HG03521 (cell line): ENCODE measurements around the gene LBX1.

Experiments used
- ATAC-seq: cut with Tn5 transposase; IDR thresholded peaks from one replicate; pipeline ENCODE4 v1.9.1; 2021; ENCODE audit warnings: mild to moderate bottlenecking, moderate library complexity; ENCODE audit not compliant: unreplicated experiment

LBX1 gene

DNA sequence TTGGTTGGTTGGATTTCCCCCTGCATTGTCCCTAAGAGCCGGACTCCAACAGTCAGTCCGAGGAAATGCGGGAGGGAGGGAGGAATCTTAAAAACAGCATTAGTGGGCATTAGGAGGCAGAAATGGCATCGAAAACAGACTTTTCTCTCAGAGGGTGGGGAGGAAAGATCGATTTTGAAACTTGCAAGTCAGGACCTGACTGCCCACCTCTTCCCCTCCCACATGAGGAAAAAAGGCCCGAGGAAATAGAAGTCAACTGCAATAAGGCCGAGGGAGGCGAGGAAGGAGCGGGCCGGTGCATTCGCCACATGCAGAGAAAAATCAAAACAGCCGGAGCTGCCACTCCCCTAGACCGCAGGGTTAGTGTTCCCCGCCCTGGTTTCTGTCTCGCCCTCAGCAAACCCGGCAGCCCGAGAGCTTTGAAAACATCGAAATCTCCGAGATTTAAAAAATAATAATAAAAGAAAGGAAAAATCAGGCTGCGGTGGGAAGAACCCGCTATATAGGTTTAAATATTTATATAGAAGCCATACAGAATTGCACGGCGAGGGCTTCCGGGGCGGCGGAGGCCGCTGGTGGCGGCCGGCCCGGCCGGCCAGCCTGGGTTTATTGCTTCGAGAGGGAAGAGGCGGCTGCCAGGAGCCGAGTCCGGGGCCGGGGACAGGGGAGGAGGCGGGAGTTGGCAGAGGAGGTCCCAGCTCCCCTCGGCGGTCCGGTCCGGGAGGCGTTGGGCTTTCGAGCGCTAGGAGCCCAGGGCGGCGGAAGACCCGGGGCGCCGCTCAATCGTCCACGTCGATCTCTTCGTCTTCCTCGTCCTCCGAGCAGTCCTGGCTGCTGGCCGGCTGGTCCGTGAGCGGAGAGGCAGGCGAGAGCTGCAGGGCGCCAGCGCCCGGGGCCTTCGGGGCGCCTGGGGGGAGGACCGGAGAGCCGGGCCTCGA, 2.5 kb downstream of the LBX1 start:
- no peak for ATAC-seq

DNA sequence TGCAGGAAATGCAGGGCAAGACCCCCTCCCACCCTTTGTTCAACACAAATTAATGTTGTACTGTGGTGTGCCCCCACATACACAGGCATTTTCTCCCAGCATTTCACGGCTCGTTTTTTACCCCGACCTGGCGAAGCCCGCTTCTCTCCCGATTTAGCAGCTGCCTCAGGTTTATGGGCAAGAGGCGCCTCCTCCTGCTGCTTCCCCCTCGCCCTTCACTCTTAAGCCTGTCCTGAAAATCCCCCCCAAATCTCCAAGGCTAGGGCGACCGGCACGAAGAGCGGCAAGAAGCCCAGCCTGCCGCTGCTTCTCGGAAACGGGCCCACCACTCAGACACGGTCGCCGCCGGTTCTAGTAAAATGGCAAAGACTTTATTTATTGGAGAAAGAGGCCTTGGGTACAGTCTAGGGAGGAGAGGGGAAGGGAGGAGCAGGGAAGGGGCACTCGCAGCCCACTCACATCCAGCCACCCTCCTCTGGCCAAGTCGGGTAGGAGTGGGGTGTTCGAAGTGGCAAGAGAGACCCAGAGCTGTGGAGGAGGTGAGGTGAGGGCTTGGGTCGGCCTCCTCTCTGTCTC, 3.3 kb downstream of the LBX1 start:
- ATAC-seq, result no peak

DNA sequence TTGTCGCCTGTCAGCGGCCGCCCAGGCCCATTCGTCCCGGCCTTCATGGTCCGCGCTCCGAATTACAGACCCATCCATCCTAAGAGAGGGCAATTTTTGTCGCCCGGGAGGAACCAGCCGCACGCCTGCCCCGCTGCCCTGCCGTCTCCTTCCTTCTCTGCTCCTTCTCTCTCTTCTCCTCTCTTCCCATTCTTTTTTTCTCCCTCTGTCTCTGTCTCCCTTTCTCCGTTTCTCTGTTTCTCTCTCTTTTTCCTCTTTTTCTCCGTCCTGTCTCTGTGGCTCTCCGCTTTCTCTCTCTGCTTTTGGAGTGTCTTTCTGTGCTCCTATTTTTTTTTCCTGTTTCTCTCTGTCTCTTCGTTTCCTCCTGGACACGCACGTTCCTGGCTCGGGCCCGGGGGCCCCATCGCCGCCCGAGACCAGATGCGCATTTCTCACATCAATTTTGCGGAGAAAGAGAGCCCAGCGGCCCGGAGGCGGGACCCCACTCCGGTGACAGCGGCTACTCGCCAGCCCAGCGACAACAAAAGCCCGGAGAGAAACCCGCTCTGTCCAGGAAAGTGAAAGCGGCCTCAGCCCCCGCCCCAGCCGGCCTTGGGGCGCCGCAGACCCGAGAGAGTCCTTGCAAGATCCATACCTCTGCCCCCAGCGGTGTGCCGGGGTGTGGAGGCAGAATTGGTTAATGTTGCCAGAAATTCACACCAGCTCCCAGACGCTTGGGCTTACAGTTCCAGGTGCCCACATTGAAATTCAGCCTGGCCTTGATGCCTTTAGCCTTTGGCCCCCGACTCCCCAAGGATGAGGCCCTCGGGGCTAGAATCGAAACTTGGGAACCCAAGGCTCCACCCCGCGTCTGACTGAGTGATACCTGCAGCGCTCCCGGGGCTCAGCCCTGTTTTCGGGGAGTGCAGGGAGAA, 4.1 kb downstream of the LBX1 start:
- no peak for ATAC-seq

DNA sequence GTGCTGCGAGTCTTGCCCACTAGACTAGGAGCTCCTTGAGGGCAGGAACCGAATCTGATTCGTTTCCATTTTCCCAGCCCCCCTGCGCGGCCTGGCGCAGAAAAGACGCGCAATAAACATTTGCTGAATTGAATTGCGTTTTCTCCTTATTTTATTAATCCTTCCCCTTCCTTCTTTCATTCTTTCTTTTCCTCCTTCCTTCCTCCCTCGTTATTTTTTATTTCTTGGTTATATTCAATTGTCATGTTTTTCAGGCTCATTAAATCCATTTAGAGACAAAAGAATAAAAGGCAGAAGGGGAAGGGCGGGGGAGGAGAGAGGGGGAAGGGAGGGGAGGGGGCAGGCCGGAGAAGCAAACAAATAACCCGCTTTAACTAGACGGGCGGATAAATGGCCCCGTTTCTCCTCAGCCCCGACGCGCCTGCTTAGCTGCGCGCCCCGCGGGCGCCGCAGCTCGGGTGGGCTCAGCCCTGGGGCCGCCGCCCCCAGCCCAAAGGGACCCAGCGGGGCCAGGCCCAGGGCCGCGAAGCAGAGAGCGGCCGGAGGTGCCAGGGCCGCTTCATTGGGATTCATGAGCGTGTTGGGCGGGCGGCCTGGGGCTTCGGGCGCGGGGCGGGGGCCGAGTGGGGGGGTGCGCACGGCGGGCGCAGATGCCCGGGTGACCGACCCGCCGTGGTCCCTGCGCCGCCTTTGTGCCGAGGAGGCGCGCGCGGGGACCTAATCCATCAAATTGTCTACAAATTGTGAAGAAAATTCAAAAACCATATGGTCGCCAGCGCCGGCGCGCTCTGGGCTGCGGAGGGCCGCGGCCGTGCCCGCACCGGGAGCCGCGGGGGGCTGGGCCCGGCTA, 5.0 kb downstream of the LBX1 start:
- ATAC-seq, result no peak

DNA sequence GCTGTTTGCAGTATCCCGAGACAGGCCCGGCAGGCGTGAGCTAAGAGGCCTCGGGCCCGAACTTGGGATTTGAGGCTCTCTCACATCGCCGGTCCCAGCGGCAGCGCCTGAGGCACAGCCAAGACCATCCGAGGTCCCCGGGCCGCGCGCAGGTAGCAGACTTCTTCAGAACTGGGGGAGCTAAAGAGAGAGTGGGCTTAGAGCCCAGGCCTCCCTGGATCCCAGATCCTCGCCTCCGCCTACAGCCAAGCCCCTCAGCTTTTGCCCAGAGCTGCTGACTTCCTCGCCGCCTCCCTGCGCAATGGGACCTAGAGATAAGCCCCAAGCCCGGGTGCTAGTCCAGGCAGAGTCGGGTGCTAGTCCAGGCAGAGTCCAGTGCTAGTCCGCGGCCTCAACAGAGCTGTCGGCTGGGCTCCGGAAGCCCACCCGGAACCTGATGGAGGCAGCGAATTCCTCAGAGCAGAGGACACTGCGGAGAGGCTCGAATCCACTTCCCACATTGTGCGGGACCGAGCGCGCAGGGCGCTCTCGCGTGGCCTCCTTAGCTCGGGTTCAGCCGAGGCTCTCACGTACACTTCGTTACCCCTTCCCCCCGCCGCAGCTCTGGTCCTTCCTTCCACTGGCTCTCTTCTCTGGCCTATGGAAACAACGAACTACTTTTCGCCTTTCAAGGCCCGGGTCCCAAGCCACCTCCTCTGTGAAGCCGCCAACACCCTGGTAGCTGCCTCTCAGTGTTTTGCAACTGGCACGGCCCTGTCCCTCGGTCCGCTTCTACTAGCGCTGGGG, 5.8 kb downstream of the LBX1 start:
- ATAC-seq, result no peak

DNA sequence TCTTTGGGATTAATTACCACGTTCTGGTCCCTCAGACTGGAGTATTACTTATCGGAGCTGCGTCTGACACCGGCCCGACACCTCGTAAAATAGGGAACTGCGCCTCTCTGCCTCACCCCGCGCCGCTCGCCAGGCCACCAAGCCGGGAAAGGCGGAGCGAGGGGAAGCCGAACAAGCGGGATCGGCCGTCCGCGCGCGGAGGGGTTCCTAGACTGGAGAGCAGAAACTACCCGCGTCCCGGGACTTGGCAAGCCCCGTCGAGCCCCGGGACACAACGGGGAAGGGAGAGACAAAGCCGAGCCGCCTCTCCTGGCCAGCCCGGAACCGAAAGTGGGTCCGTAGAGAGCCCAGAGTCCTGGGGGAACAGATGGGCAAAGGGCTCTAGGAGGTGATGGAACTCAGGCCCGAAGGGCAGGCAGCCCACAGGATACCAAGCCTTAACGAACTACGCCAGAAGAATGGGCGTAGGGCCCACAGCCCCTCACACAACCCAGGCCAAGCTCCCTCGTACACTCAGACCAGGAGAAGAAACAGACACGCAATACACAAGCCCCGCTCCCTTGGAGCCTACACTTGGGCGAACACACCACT, 6.5 kb downstream of the LBX1 start:
- no peak for ATAC-seq

DNA sequence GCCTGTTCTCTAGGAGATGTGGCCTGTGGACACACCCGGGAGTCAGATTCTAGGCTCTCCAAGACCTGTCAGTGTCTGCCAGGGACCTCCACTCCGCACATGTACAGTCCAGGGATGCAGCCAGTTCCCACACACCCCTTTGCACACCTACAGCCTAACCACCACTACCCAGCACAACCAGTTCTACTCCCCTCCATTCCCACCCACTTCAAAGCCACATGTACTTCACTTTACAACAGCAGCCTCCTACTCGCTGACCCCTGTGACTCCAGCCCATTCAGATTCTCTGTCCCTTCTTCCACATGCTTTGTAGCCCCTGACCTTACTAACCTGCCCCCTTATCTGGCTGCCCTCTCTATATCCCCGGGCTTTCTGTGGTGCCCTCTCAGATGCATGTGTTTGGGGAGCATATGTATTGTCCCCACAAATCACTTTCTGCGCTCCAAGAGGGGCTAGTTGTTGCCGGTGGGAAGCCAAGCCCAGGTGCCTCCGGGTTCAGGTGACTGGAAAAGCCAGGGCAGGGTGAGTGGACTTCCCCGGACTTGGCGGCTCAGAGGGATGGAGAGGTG, 7.2 kb downstream of the LBX1 start:
- ATAC-seq, result no peak

DNA sequence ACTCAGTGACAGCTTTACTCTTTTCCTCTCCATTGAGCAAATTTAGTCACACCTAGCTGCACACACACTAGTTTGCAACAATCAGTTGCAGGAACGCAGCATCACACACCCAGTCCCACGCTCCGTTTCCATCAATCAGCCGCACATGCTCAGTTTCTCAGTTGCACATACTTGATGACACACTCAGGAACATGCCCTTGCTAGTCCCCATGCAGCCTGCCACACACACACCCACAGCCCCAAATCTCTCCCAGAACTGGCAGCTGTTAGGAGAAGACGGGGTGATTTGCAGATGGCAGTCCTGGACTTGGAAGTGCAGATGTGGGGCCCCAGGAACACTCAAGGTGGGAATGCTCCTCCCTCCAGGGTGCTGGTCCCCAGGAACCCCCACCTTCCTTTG, 7.7 kb downstream of the LBX1 start:
- no peak for ATAC-seq

DNA sequence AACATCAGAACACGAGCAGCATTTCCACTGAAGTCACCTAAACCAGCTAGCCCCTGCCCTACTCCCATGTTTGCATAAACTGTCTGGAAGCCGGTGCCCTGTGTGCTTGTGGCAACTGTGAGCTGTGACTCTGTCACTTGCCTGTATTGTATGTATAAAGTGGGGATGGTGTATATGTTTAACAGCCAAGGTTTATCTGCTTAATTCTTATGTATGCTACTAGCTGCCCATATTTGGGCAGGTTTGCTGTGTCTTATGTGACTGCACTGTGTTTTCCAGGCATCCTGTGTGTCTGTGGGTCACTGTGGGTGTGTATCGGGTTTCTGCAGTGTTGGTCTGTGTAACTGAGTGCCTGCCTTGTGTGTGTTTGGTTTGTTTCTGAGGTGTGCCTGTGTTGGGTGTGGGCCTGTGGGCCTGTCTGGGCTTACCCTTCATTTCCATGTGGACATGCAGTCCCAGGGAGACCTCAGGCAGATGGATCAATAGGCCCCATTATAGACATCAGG, 9.3 kb downstream of the LBX1 start:
- ATAC-seq, result no peak

DNA sequence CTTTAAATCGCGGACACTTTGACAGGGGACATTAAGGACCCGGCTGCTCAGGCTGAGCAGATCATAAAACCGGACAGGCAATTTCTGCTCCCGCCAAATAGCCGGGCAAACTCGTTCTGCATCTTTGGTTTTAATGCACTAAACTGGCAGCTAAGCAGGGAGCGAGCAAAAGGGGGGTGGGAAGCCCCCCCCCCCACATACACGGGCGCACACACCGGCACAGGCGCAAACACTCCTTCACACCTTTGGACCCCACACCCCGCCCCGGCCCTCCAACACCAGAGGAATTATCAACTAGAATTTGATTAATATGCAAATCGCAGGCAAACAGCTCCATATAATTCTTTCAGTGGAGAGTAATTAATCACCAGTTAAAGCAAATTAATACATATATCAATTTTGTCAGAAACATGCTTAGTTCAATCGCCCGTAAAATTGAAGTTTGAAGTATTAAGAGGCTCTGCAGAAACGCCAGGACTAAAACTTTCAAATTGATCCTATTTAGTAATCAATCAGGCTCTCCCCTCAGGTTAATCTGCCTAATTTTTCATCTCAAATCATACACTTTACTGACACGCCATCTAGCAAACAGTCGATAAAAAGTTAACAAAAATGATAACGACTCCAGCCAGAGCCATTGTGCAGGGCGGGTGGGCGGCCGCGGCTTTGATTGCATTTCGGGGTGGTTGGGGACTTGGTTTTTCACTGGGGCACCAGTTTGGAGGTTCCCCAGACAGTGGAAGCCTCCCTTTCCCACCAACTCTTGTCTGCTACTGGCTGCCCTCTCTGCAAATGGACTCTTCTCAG, 9.9 kb downstream of the LBX1 start:
- no peak for ATAC-seq

DNA sequence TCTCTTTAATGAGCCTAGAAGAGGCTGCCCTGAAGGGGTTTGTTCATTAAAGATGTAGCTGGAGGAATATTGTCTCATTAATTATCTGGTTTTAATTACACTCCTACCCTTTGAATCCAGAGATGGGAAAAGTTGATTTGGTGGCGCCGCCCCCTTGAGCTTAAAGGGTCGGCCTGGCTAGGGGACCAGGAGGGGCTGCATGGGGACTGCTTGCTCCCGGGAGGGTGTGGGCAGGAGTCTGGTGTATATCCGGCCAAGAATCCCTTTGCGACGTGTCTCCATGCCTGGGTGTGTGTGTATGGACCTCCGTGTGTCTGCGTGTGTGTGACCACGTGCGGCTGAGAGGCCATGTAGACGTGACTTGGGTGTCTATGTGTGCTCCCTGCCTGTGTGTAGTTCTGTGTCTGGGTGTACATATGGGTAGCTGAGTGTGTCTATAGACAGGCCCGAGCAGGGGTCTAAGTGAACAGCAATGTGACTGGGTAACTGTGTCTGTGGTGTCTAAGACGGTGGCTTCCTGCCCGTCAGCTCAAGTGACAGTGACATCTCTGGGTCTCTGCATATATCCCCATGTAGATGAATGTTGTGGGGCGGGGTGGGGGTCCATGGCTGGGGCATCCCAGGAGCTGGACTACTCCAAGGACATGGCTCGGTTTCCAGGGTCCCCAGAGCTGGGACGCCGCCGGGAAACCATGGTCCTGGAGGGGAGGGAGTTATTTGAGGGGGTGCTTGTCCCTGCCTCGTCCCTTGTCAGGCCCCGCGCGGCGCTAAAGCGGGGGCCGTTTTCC, 10.7 kb downstream of the LBX1 start:
- no peak for ATAC-seq

DNA sequence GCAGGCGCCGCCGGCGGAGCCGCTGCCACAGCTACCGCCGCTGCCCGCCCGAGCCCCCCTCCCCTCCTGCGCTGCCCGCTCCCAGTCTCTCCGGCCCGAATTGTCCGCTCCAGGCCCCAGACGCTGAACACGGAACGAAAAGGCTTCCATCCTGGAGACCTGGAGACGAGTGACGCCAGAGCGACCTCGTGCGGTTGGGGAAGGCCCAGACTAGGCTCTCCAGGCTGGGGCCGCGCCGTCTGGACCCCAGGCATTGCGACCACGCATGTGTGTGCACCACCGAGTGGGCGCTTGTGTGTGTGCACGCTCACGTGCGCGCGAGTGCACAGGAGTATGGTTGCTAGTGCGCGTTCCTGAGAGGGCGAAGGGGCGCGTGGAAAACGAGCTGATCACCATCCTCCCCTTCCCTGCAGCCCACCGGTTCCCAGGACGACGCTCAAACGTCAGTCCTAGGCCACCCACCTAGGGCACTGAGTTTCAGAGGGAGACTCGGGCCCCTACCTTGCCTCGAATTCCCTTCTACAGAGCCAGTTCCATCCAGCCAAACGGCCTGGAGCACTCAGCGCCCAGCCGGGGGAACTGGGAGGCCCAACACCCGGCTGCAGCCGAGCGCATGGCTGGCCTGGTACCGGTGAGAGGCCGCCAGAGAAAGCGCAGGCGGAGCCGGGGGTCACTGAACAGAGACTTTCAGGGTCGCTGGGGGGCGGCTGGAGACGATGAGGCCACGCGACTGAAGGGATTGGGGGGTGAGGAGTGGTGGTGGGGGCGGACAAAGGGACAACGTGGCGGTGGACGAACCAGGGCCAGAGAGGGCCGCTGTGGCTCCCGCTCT, 11.6 kb downstream of the LBX1 start:
- ATAC-seq, result no peak

DNA sequence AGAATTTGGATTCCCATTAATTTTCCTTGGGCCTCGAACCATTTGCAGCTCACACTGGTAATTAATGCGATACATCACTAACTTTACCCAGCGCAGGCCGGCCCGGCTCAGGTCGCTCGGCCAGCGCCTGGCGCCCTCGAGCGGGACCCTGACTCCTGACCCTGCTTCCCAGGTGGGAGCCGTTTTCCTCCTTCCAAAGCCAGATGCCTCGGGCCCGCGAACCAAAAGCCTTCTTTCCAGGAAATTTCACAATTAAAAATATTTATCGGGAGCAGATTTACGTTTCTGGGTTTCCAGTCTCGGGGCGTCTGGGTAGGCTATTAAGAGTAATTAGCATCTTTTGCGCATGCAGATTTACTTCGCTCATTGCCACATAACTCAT, 12.2 kb downstream of the LBX1 start:
- ATAC-seq, result no peak

DNA sequence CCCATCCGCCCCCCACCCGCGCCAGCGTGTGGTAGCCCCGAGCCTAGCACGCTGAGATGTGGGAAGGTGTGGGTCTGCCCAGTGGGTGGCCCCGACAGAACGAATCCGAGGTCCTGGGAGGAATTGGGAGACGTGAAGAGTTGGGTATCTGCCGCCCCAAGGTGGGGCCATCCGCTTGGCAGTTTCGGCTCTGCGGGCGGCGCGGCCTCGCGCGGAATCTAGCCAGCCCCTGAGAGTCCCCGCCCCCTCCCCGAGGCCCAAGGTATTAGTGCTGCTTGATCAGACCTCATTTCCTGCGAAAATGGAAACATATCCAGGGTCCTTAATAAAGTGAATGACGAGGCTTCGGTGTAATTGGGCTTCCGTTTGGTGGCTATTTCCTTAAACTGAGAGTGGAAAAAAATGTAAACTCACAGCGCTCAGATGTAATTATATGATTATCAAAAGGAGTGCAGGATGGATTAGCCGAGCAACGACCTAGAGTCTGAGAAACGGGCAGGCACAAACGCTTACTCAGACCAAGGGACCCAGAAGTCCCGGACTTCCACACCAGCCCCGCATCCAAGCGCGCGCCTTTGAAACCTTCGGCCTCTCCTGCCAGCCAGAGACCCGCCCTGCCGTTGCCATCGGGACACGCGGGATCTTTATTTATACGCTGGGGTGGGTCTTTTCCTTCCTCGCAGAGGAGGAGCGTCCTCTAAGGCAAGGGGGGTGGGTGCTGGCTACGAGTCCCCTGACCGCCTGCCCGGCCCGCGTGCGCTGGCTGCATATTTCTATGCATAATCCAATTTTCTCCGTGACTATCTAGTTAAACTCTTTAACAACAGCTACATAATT, 12.8 kb downstream of the LBX1 start:
- ATAC-seq, result no peak

DNA sequence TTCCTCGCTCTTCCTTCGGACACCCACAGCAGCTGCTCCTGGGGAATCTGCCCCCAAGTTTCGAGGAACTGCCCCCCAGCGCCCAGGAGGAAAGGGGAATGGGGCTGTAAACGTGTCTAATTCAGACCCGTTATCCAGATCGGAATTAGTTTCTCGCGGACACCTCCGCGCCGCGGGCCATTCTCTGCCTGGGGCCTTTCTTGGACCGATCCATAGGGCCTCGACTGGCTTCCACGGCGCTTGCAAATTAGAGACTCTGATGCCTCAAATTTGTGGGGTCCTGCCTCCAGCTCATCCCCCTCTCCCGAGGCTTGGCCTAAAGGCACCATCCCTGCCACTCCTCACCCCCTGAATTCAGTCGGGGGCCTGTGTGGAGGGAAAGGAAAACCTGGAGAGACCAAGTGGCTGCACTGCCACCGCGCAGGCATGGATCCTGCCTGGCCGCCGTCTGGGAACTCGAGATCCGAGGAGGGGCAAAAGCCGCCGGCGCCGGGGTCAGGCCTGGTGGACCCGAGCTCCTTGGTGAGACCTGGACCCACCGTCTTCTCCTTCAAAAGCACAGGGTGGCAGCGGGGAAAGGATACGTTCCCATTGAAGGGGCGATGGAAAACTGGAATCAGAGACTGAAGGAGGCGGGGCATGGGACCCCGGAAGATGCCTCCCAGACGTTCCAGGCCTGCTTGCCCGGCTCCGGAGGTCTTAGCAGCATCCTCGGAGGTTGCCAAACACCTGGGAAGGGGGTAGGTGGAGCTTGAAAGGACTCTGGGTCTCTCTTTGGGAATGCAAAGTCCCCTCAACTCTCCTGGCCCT, 13.7 kb downstream of the LBX1 start:
- no peak for ATAC-seq
